Stimulated activated CD4-positive, alpha-beta T cell treated with anti-CD3 and anti-CD28 coated beads, Interleukin-15, amount 100 ng/mL, for 48 hours (primary cell): ENCODE measurements around the gene CCR6.
"Not testable (repeated sequence)": the region's sequence is repeated elsewhere in the genome, so short reads cannot be mapped to it uniquely, and the experiment has no call there.

ENCODE experiments used
- DNase-seq, 2 donors: peaks; one replicate each; pipeline ENCODE4 v3.0.0-alpha.2; 2020; ENCODE audit warnings: low read depth in 2 of 2

Gene CCR6

GRCh38 chr6:167169867-167170266 lies 47.0 kb downstream of the CCR6 start:
- not testable (repeated sequence) for DNase-seq

GRCh38 chr6:167171300-167171699 lies 48.4 kb downstream of the CCR6 start:
- not testable (repeated sequence) for DNase-seq

GRCh38 chr6:167172011-167172410 lies 49.1 kb downstream of the CCR6 start:
- not testable (repeated sequence) for DNase-seq

GRCh38 chr6:167177271-167177670 lies 54.4 kb downstream of the CCR6 start:
- DNase-seq = not testable (repeated sequence)

GRCh38 chr6:167178896-167179655 lies 56.2 kb downstream of the CCR6 start:
- DNase-seq = not testable (repeated sequence)

GRCh38 chr6:167180086-167180485 lies 57.2 kb downstream of the CCR6 start:
- DNase-seq = not testable (repeated sequence)

GRCh38 chr6:167181351-167181750 lies 58.5 kb downstream of the CCR6 start:
- not testable (repeated sequence) for DNase-seq

GRCh38 chr6:167182913-167183314 lies 60.0 kb downstream of the CCR6 start:
- not testable (repeated sequence) for DNase-seq

GRCh38 chr6:167185101-167185500 lies 62.2 kb downstream of the CCR6 start:
- not testable (repeated sequence) for DNase-seq

- not testable (repeated sequence) for DNase-seq
These were observed 64.4 kb downstream of the CCR6 start for GRCh38 chr6:167187275-167187674.
